Type B pancreatic cell (in vitro differentiated cells): Measurements from ENCODE around the gene THBS1. TPM values are rescaled to one million over a fixed set of nuclear protein-coding genes. Genes with fewer than 3 reads are reported as not detected.

Experiments
- DNase-seq: peaks from one replicate; pipeline ENCODE4 v3.0.0; 2021; ENCODE audit warnings: mixed read lengths; ENCODE audit not compliant: unreplicated experiment; ENCODE audit errors: extremely low spot score
- H3K27ac Mint-ChIP-seq: 2 replicates; pipeline ENCODE4 v1.8.0; 2021; ENCODE audit warnings: mild to moderate bottlenecking, mixed read lengths
- H3K27me3 Mint-ChIP-seq: 2 replicates; pipeline ENCODE4 v1.8.0; 2021; ENCODE audit warnings: mixed read lengths
- H3K36me3 Mint-ChIP-seq: 2 replicates; pipeline ENCODE4 v1.8.0; 2021; ENCODE audit warnings: mixed read lengths
- H3K4me1 Mint-ChIP-seq: one replicate; pipeline ENCODE4 v1.8.0; 2021; ENCODE audit warnings: mixed read lengths; ENCODE audit not compliant: unreplicated experiment
- H3K4me3 Mint-ChIP-seq: 2 replicates; pipeline ENCODE4 v1.8.0; 2021; ENCODE audit warnings: mild to moderate bottlenecking, mixed read lengths
- H3K9me3 Mint-ChIP-seq: 2 replicates; pipeline ENCODE4 v1.8.0; 2021; ENCODE audit warnings: mixed read lengths
- total RNA-seq: library from RNA; stranded (reverse); gene quantifications from 2 replicates; pipeline ENCODE4 v1.2.1, GENCODE V29; 2021; ENCODE audit warnings: low replicate concordance
- TF ChIP-seq, protein P1 (sequence below): fragments of 200-600 bp; sonication (generic); conservative IDR thresholded peaks from 2 replicates; pipeline ENCODE4 v1.5.0; 2021; ENCODE audit warnings: antibody characterized with exemption, mild to moderate bottlenecking

Gene THBS1
- total RNA-seq, 1 donor from 2014 or later, result 137 TPM

- TF ChIP-seq, protein P1, sequence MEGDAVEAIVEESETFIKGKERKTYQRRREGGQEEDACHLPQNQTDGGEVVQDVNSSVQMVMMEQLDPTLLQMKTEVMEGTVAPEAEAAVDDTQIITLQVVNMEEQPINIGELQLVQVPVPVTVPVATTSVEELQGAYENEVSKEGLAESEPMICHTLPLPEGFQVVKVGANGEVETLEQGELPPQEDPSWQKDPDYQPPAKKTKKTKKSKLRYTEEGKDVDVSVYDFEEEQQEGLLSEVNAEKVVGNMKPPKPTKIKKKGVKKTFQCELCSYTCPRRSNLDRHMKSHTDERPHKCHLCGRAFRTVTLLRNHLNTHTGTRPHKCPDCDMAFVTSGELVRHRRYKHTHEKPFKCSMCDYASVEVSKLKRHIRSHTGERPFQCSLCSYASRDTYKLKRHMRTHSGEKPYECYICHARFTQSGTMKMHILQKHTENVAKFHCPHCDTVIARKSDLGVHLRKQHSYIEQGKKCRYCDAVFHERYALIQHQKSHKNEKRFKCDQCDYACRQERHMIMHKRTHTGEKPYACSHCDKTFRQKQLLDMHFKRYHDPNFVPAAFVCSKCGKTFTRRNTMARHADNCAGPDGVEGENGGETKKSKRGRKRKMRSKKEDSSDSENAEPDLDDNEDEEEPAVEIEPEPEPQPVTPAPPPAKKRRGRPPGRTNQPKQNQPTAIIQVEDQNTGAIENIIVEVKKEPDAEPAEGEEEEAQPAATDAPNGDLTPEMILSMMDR, result no peak
- no peaks in the 10 kb centered on the region for H3K9me3 Mint-ChIP-seq
- H3K4me3 Mint-ChIP-seq, result no peak overlapping the region
- no peaks in the 10 kb centered on the region for H3K36me3 Mint-ChIP-seq
- no peak overlapping the region for H3K27ac Mint-ChIP-seq
- DNase-seq, result no peak
- no peaks in the 10 kb centered on the region for H3K4me1 Mint-ChIP-seq
- H3K27me3 Mint-ChIP-seq, result peaks cover 3% of the 10 kb centered on the region
Measured at GRCh38 chr15:39602143-39602542, 21.3 kb downstream of the THBS1 start.

GRCh38 chr15:39605146-39605545, 24.3 kb downstream of the THBS1 start:
- no peak for DNase-seq
- Mint-ChIP-seq H3K4me3 (no peak overlapping the region), H3K27me3 (peaks cover 3% of the 10 kb centered on the region), H3K27ac (no peak overlapping the region), H3K36me3 (no peaks in the 10 kb centered on the region), H3K9me3 (no peaks in the 10 kb centered on the region), H3K4me1 (no peaks in the 10 kb centered on the region)
- TF ChIP-seq, protein P1, result no peak

GRCh38 chr15:39608185-39609139, 27.6 kb downstream of the THBS1 start:
- peaks cover 4% of the 10 kb centered on the region for H3K9me3 Mint-ChIP-seq
- H3K4me3 Mint-ChIP-seq, result no peak overlapping the region
- no peak for DNase-seq
- H3K36me3 Mint-ChIP-seq, result no peaks in the 10 kb centered on the region
- no peaks in the 10 kb centered on the region for H3K4me1 Mint-ChIP-seq
- no peaks in the 10 kb centered on the region for H3K27me3 Mint-ChIP-seq
- H3K27ac Mint-ChIP-seq, result no peak overlapping the region
- TF ChIP-seq, protein P1, result no peak

DNA sequence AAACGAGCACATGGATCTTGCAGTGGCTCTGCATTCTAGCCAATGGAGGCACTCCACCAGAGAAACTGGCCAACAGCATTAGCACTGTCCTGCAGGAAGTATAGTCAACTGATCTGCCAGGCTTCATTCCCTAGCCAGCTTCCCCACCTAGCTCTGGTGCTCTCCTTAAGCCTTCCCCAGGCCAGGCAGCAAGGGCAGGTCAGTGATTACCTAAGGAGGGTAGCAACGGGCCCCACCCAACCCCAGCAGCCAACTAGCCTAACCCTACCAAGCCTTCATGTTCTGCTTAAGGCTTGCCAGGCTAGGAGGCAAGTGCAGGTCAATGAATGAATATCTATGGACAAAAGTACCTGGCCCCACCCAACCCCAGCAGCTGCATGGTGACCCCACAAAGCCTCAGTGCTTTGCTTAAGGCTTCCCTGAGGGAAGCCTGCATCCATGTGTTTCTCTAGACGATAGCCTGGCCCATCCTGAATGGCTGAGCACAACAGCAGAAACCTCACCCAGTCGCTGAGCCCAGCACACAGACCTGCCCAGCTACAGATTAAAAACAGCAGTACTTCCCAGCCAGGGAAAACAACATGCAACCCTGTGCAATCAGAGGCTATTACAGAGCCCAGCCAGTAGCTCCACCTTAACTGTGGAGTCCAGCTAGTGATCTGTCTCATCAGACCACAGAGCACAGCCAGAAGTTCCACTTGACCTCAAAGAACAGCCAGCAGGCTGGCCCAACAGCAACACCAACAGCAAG, 28.5 kb downstream of the THBS1 start:
- H3K4me3 Mint-ChIP-seq, result no peak overlapping the region
- H3K27me3 Mint-ChIP-seq, result no peaks in the 10 kb centered on the region
- no peaks in the 10 kb centered on the region for H3K36me3 Mint-ChIP-seq
- H3K4me1 Mint-ChIP-seq, result no peaks in the 10 kb centered on the region
- TF ChIP-seq, protein P1, result no peak
- no peak for DNase-seq
- peaks cover 4% of the 10 kb centered on the region for H3K9me3 Mint-ChIP-seq
- H3K27ac Mint-ChIP-seq, result no peak overlapping the region

GRCh38 chr15:39610665-39611064, 29.8 kb downstream of the THBS1 start:
- DNase-seq, result no peak
- H3K9me3 Mint-ChIP-seq, result peaks cover 4% of the 10 kb centered on the region
- H3K27ac Mint-ChIP-seq, result no peak overlapping the region
- no peaks in the 10 kb centered on the region for H3K4me1 Mint-ChIP-seq
- H3K4me3 Mint-ChIP-seq, result no peak overlapping the region
- no peaks in the 10 kb centered on the region for H3K27me3 Mint-ChIP-seq
- TF ChIP-seq, protein P1, result no peak
- no peaks in the 10 kb centered on the region for H3K36me3 Mint-ChIP-seq
